K562 (cell line): Measurements from ENCODE around the gene SAPCD1. TPM values are rescaled to one million over a fixed set of nuclear protein-coding genes. Genes with fewer than 3 reads are reported as not detected.

Experiments used
- ARID1B ChIP-seq: fragments of 450-650 bp; IDR thresholded peaks from 2 replicates; pipeline ENCODE4 v1.6.1; 2016; ENCODE audit warnings: antibody characterized with exemption, mild to moderate bottlenecking, inconsistent platforms
- BCL6 ChIP-seq: fragments of 250-450 bp; sonication (Bioruptor Pico); IDR thresholded peaks from 2 replicates; pipeline ENCODE4 v1.4.0; 2020
- BMI1 ChIP-seq: fragments of 150-350 bp; IDR thresholded peaks from 2 replicates; pipeline ENCODE4 v1.6.1; 2014; ENCODE audit warnings: low read length
- CTBP1 ChIP-seq: fragments of 450-650 bp; IDR thresholded peaks from 2 replicates; pipeline ENCODE4 v1.6.1; 2016; ENCODE audit warnings: borderline replicate concordance
- ELF4 ChIP-seq: fragments of 450-650 bp; formaldehyde crosslinking; IDR thresholded peaks from 2 replicates; pipeline ENCODE4 v1.4.0; 2022; ENCODE audit warnings: missing genetic modification characterization
- FOXM1 ChIP-seq, 2 experiments: fragments of 450-650 bp in 1 of 2; sonication (generic) in 1 of 2; formaldehyde crosslinking in 1 of 2; IDR thresholded peaks; 2 replicates each; pipeline versions ENCODE4 v1.6.1 to v1.9.0; 2017 to 2022; ENCODE audit warnings: low read depth in 2 of 2, mild to moderate bottlenecking in 2 of 2, missing genetic modification reagents in 1 of 2, moderate library complexity in 1 of 2
- SPI1 ChIP-seq: IDR thresholded peaks from 2 replicates; pipeline ENCODE4 v1.6.1; 2011; ENCODE audit warnings: low read depth, low read length, control low read depth, borderline replicate concordance
- ZBTB40 ChIP-seq, 2 experiments: fragments of 450-650 bp in 1 of 2; sonication (generic) in 1 of 2; formaldehyde crosslinking in 1 of 2; IDR thresholded peaks; 2 replicates each; pipeline versions ENCODE4 v1.7.1 to v1.9.0; 2016 to 2022; ENCODE audit warnings: inconsistent platforms in 1 of 2, mild to moderate bottlenecking in 1 of 2, missing genetic modification reagents in 1 of 2
- ZBTB5 ChIP-seq: fragments of 450-650 bp; IDR thresholded peaks from 2 replicates; pipeline ENCODE4 v1.6.1; 2017; ENCODE audit warnings: antibody characterized with exemption
- ZBTB7A ChIP-seq: IDR thresholded peaks from 2 replicates; pipeline ENCODE4 v1.6.1; 2011; ENCODE audit warnings: low read depth, mild to moderate bottlenecking, low read length, moderate library complexity, borderline replicate concordance; ENCODE audit not compliant: control insufficient read depth
- ZFX ChIP-seq: sonication (generic); formaldehyde crosslinking; IDR thresholded peaks from 2 replicates; pipeline ENCODE4 v1.8.0; 2022; ENCODE audit warnings: mild to moderate bottlenecking, missing genetic modification reagents, moderate library complexity
- ZNF3 ChIP-seq: fragments of 250-450 bp; sonication (Bioruptor Pico); IDR thresholded peaks from 2 replicates; pipeline ENCODE4 v1.5.0; 2021; ENCODE audit warnings: mild to moderate bottlenecking, moderate library complexity
- ZNF583 ChIP-seq: fragments of 250-450 bp; sonication (Bioruptor Pico); IDR thresholded peaks from 2 replicates; pipeline ENCODE4 v1.4.0; 2020
- polyA plus RNA-seq, 8 experiments: library from polyadenylated mRNA; depleted of rRNA in 4 of 8; stranded (reverse) in 5 of 8; unstranded in 3 of 8; fragments of >200 nt; fragmentation: Nextera tagmentation in 2 of 8; fragmentation: Illumina TruSeq in 1 of 8; extraction: Ambion mirVana in 2 of 8; extraction: Trizol in 1 of 8; gene quantifications; 2 replicates each; pipeline versions ENCODE4 v1.2.1 to v1.2.3, GENCODE V29; 2011 to 2014; ENCODE audit warnings: inconsistent platforms in 1 of 8, missing spikeins in 1 of 8
- total RNA-seq, 7 experiments: library from RNA; depleted of rRNA in 6 of 7; stranded (reverse); fragments of >200 nt in 6 of 7; fragmentation: Illumina TruSeq in 2 of 7; extraction: Trizol in 2 of 7; gene quantifications; 2 replicates each; pipeline versions ENCODE4 v1.2.1 to v1.2.3, GENCODE V29; 2011 to 2021; ENCODE audit warnings: low replicate concordance in 1 of 7

SAPCD1 gene
- total and polyA plus RNA-seq, 9 of the 15 experiments (the other 6 are each of a cell fraction or from before 2014, with no cell fraction given), result 2.6 to 30.2 (median 7.4) TPM

GRCh38 chr6:31736768-31737314, 25.6 kb upstream of the SAPCD1 start (continued):
- TF ChIP-seq ZBTB40 (IDR thresholded peaks at IDR 0.05), result no peak
- TF ChIP-seq ZBTB40 (CRISPR knock-in tag; IDR thresholded peaks at IDR 0.05), result no peak
- no peak for TF ChIP-seq FOXM1 (IDR thresholded peaks at IDR 0.05; ENCODE audit: low read depth)
- 0 out of 2 replicates have a peak, but pooled peaks have one; percentile 2 for TF ChIP-seq FOXM1 (CRISPR knock-in tag; IDR thresholded peaks at IDR 0.05; ENCODE audit: low read depth)
- no peak for TF ChIP-seq ZBTB7A
- TF ChIP-seq ARID1B, result no peak
- no peak for TF ChIP-seq ZNF3 (CRISPR knock-in tag)
- TF ChIP-seq BCL6 (CRISPR knock-in tag), result no peak
- no peak for TF ChIP-seq BMI1
- TF ChIP-seq SPI1, result peak; percentile 44; the same call in 1 of the 2 replicates
- TF ChIP-seq ZBTB5, result no peak
- peak; percentile 79; the same call in 1 of the 2 replicates for TF ChIP-seq ZNF583 (CRISPR knock-in tag)
- TF ChIP-seq ELF4, result no peak
- no peak for TF ChIP-seq CTBP1
- TF ChIP-seq ZFX (CRISPR knock-in tag), result no peak
